ENCODE results near the gene ZCCHC8. TPM values are rescaled to one million over a fixed set of nuclear protein-coding genes. Genes with fewer than 3 reads are reported as not detected.

The ZCCHC8 gene
- total RNA-seq, 1 experiment from 2014 or later: 30.5 TPM

GRCh38 chr12:122533856-122534255, 33.1 kb upstream of the ZCCHC8 start (continued):
- TF ChIP-seq ZFX (IDR thresholded peaks at IDR 0.05) (no peak), CEBPB (IDR thresholded peaks at IDR 0.05; ENCODE audit: low read depth) (no peak), ATF3 (IDR thresholded peaks at IDR 0.05) (no peak), POLR2AphosphoS5 (IDR thresholded peaks at IDR 0.05; ENCODE audit: low read depth, low read length) (no peak), CTCF (IDR thresholded peaks at IDR 0.05 in 2 of 3, conservative IDR thresholded peaks at IDR 0.05 in 1 of 3; ENCODE audit: borderline replicate concordance in 1 of 3, insufficient read depth in 1 of 3, low read depth in 2 of 3, low read length in 2 of 3) (no peak)

GRCh38 chr12:122528992-122529391, 28.3 kb upstream of the ZCCHC8 start:
- no peak for DNase-seq (ENCODE audit: low read depth, low spot score)
- TF ChIP-seq POLR2AphosphoS5 (IDR thresholded peaks at IDR 0.05; ENCODE audit: low read depth, low read length) (no peak), RAD21 (IDR thresholded peaks at IDR 0.05; ENCODE audit: low read depth) (no peak), MAX (IDR thresholded peaks at IDR 0.05) (no peak)
- Histone ChIP-seq H3K9me2 (ENCODE audit: insufficient read depth) (no peaks in the 10 kb centered on the region), H4K20me1 (ENCODE audit: insufficient read depth) (peaks cover 9% of the 10 kb centered on the region; the same call in 1 of the 2 replicates), H3K79me2 (ENCODE audit: insufficient read depth, low read length) (peaks cover 90% of the 10 kb centered on the region), H3K9ac (ENCODE audit: low read length) (no peak overlapping the region), H3K27ac (ENCODE audit: low read depth, low read length) (no peak overlapping the region), H3K4me3 (replicated peaks in 1 of 2; ENCODE audit: low read depth in 1 of 2, low read length in 2 of 2) (no peak overlapping the region), H3K9me3 (ENCODE audit: control insufficient read depth in 1 of 2, insufficient read depth in 1 of 2, low read depth in 1 of 2, low read length in 2 of 2) (no peaks in the 10 kb centered on the region), H3K27me3 (ENCODE audit: insufficient read depth, low read length) (no peaks in the 10 kb centered on the region), H3K4me1 (ENCODE audit: control insufficient read depth in 1 of 2, insufficient read depth in 2 of 2, low read length in 2 of 2) (peaks cover 8 to 23% of the 10 kb centered on the region in 2 experiments), H3K36me3 (ENCODE audit: control insufficient read depth in 1 of 2, insufficient read depth in 2 of 2, low read length in 2 of 2) (peaks cover 6 to 29% of the 10 kb centered on the region in 2 experiments; a peak in 2 of 4 replicates), H2AFZ (ENCODE audit: low read depth, low read length, poor library complexity, severe bottlenecking) (no peak overlapping the region), H3K4me2 (ENCODE audit: low read length) (no peak overlapping the region)
- RAD21 ChIA-PET (ENCODE audit: low non-redundant PET in 1 of 2, low total read pairs in 2 of 2, uncharacterized antibody in 2 of 2, unreplicated experiment in 2 of 2): no interaction called here
- ATAC-seq: no peak
- BruUV-seq (replicated peaks): no TSS peak
- POLR2A ChIA-PET: no interaction called here
- CTCF ChIA-PET: no interaction called here
- intact Hi-C loops (cut with micrococcal nuclease): no loop called here

Data from HCT116 (cell line).